GM12801 (cell line): ENCODE measurements around the gene SPESP1.

ENCODE experiments used
- CTCF ChIP-seq: IDR thresholded peaks from one replicate; pipeline ENCODE4 v1.5.1; 2011; ENCODE audit warnings: control low read depth; ENCODE audit not compliant: insufficient read length; ENCODE audit errors: extremely low read depth

Gene SPESP1

DNA sequence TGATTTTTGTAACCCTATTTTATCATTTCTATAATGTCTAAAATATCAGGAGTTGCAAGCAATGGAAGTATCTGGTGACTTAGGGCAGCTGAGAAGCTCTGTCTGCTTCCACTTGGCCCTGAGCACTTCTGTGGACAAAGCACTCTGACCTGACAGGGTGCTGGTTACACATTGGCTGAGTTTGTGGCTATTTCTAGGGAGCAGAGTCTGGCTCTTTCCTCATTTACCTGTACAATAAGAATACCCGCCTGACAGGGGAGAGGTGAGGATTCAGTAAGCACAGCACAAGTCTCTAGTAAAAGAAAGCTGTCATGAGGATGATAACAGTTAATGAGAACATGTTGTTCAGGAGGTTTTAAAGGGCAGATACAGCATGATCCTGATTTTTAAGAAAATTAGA is 33.3 kb upstream of the SPESP1 start:
- TF ChIP-seq CTCF: no peak

DNA sequence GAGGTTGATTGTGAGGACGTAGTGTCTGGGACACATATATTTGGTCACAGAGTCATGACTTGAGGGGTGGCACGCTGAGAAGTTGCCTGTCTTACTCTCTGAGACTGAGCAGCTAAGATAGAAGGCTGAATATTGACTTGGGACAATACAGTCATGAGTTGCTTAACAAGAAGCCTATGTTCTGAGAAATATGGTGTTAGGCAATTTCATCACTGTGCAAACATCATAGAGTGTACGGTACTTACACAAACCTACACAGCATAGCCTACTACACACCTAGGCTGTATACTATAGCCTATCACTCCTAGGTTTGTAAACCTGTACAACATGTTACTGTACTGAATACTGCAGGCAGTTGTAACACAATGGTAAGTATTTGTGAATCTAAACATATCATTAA is 30.3 kb upstream of the SPESP1 start:
- no peak for TF ChIP-seq CTCF

DNA sequence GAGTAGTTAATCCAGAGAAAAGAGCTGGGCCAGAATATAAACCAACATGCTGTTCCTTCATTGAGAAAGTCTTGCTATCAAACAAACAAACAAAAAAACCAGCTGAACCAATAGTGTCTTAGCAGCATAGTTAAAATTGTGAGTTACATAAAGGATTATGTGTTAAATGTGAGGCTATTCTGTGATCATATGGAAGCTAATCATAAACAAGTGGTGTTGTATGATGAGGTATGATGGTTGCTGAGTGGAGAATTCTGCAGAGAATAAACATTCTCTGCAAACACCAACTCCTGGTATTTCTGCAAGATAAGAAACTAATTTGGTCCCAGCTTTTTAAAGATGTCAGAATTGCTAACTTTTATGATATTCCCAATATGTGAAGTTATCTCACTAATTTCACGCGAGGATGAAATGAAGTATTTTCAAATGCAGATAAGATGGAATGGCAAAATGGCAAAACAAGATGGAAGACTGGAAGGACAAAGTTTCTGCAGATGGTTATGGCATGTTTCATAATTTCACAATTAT is 22.9 kb upstream of the SPESP1 start:
- TF ChIP-seq CTCF: no peak

- TF ChIP-seq CTCF: no peak
Measured at GRCh38 chr15:68909601-68910100, 20.7 kb upstream of the SPESP1 start.

GRCh38 chr15:68910341-68910740 is 20.0 kb upstream of the SPESP1 start:
- no peak for TF ChIP-seq CTCF

GRCh38 chr15:68910816-68911215 is 19.5 kb upstream of the SPESP1 start:
- TF ChIP-seq CTCF: no peak

DNA sequence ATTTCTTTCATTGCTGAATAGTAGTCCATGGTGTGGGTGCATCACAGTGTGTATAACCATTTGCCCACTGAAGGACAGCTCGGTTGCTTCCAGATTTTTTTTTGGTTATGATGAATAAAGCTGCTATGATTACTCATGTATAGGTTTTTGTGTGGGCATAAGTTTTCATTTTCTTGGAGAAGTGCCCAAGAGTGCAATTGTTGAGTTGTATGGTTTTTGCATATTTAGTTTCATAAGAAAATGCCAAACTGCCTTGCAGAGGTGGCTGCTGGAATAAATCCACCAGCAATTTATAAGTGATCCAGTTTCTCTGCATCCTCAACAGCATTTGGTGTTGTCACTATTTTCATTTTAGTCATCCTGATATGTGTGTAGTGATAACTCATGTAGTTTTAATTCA is 8.4 kb upstream of the SPESP1 start:
- no peak for TF ChIP-seq CTCF
